HG03342 (cell line): Measurements from ENCODE around the gene JAKMIP1.

Experiments
- ATAC-seq: cut with Tn5 transposase; IDR thresholded peaks from one replicate; pipeline ENCODE4 v1.9.1; 2021; ENCODE audit warnings: mild to moderate bottlenecking, moderate library complexity; ENCODE audit not compliant: unreplicated experiment

JAKMIP1 gene

DNA sequence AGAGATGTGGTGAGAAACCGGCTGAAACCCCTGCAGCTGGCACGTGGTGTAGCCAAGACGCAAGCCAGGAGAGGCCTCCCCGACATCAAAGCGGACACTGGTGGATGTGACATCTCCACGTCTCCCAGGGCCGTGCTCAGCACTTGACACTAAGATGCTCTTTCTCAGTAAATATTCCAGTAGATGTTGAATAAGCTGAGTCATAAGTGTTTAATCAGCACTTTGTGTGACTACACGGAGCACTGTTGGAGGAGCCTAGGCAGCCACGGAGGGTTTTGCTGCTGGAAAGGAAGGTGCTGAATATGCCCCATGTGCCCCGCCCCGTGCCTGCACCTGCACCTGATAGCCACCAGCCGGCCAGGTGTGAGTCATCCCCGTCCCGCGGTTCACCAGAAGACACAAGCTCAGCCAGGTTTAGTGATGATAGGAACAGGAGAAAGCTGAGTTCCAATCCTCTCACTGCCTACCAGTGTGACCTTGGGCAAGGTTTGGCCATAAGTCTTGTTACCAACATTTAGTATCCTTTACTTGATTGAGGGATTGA, 153.1 kb downstream of the JAKMIP1 start:
- ATAC-seq: no peak

DNA sequence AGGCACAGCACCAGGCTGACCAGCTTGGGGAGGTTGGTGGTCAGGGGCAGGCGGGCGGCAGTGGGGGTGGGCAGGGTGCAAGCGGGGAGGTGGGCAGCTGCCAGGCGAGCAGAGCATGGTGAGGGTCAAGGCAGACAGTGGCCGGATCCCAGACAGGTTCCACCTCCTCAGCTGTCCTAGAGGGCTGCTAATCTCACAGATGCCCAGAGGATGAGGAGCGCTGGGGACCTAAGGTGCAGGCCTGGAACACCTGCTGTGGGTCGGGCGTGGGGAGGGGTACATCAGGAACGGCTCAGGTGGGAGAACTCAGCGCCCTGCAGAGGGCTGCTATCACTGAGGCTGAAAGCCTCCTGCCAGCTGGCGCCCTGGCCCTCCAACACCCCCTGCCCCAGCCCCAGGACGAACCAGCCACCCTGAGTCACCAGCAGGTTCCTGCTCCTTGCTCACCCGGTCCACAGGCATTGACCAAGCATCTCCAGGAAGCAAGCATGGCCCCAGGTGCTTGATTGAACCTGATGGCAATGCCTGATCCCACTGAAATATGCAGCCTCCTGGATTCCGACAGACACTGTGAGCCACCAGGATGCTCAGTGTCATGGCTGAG, 153.7 kb downstream of the JAKMIP1 start:
- no peak for ATAC-seq

DNA sequence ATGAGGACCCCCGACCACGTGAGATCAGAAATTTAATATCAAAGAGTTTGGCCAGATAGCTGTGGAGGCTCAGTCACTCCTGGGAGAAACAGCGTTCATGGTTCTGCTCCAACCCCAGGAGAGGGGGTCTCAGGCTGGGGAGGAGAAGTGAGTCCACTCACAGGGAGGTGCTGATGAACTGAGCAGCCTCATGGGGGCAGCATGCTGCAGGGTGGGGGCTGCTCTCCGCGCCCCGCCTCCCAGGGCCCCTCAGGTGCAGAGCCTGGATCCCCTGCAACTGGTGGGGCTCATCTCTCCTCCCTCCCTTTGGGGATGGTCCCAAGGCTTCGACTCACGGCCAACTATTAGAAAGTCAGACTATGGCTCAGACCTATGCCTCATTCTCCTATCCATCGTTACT, 155.5 kb downstream of the JAKMIP1 start:
- ATAC-seq: no peak

DNA sequence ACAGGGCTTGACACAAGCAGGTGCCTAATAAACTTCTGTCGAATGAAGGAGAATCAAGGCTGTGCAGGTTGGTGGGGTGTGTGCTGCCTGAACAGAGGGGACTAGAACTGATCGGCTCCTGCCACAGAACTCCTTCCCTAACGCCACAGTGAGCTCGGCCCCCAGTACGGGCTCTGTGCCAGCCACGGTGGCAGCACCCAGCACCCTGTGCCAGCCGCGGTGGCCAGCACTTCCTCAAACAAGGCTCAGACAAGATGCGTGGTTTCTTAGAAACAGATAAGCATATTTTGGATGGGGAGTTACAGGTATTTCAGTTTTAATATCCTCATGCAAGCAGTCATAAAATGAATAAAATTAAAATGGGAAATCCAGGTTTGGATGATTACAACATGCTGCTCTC, 156.1 kb downstream of the JAKMIP1 start:
- ATAC-seq: no peak

DNA sequence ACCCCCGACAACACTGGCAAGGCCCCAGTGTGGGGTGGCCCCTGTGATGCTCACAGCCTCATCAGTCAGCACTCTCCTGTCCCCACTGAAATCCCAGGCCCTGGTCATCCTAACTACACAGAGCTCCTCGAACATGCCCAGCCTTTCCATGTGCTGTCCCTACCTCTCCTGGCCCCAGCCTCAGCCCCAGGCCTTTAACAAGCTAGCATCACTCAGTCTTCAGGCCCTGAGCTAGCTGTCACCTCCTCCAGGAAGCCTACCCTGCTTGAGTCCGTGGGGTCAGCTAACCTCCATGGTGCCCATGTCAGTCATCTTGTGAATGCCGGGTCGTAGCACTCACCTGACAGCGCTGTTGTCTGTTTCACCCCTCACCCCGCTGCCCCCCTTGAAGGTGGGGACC, 156.5 kb downstream of the JAKMIP1 start:
- ATAC-seq: no peak

DNA sequence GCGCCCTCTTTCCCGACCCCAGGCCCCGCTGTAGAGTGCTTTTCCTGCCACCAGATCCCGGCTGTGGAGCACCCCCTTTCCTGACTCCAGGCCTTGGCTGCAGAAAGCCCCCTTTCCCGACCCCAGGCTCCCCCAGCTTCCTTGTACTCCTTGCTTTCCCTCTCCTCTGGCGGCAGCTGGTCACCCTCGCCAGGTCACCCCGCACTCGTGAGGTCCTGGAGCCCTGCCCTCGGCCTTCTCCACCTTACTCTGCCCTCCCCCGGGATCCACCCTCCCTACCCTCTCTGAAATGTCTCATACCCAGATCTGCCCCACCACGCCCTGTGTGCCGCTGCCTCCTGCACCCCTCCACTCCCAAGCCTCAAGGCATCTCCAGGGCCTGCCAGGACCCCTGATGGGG, 157.2 kb downstream of the JAKMIP1 start:
- ATAC-seq: no peak

DNA sequence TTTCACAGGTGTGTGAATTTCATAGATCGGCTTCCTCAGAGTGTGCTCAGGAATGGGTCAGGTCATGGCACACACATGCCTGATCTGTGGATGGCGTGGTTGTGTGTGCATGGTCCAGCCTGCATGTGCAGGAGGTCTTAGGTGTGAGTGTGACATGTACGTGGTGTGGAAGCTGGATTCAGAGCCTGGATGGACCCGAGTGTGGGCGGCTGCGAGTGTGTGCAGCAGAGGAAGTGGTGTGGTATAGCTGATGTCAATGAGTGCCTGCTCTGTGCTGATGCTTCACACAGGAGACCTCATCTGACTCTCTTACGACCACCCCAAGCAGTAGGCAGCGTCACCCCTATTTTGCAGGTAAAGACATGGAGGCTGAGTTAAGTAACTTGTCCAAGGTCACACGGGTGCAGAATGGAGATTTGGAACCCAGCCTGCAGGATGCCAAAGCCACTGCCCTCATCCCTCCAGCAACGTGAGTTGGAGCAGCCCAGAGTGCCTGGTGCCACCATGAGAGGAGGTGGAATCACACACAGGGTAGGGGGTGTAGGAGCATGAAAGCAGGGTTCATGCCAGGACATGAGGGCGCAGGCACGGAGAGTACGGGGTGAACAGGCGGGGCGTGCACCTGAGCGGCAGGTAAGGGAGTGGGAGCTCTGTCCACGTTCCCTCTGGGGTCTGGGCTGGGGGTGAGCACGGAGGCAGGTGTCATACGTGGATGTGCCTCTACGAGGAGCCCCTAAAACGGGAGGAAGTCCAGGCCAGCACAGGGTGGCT, 157.9 kb downstream of the JAKMIP1 start:
- ATAC-seq: no peak

DNA sequence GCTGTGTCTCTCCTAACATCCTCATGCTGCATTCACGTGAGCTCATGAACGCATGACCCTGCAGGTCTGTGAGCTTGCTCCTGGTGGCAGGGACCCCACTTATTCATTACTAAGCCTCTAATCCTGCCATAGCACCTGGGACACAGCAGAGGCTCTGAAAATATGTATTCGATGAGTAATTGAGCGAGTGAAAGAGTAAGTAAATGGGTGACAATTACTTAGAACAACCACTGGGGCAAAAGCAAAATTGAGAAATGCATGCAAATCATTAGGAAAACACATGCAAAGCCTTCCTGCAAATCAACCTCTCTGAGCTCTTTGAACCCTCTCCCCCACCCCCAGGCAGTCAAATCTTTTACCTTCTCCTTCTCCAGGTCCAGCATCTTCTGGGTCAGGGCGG, 158.5 kb downstream of the JAKMIP1 start:
- ATAC-seq: no peak

DNA sequence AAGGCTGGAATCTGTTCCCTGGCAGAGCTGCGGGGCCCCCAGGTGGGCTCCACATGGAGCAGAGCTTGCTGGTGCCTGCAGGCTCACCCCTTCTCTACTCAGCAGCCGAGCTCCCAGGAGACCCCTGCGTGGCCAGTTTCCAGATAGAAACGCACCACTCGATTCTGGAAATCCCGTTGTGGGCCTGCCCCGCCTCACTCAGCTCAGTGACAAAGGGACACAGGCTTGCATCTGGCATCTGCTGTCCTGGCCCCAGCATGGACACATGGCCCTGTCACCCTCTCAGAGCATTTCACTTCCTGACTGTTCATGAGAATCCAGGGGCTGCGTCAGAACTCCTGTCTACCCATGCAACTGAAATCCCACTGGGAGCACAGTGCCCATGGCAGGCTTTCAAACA, 161.6 kb downstream of the JAKMIP1 start:
- no peak for ATAC-seq

DNA sequence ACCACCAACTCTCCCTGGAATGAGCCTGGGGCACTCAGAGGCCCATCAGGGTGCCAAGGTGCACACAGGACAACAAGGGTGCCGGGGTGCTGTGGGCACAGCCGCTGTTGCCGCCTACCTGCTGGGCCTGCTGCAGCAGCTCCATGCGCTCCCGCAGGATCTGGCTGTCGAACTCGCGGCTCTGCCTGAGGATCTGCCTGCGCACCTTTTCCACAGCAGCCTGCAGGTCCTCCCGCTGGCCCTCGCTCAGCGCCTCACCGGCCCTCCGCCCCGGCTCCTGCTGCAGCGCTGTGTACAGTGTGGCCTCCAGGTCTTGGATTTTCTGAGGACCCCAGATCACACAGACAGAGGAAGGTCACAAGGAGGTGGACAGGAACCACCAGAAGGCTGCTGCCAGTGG, 164.6 kb downstream of the JAKMIP1 start:
- ATAC-seq: no peak

DNA sequence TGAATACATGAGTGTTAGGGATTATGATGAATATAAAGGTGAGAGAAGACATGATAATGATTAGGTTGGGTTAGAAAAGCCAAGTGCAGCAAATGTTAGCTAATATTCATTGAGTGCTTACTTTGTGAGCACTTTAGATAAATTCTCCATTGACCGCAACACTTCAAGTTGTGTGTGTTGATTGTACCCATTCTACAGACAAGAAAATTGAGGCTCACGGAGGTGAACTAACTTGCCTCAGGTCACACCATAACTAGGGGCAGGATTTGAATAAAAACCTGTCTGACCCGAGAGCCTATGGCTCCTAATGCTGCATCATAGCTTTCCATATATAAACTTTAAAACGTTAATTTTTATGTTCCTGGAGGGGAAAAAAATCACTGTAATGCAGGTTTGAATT, 167.0 kb downstream of the JAKMIP1 start:
- ATAC-seq: no peak

DNA sequence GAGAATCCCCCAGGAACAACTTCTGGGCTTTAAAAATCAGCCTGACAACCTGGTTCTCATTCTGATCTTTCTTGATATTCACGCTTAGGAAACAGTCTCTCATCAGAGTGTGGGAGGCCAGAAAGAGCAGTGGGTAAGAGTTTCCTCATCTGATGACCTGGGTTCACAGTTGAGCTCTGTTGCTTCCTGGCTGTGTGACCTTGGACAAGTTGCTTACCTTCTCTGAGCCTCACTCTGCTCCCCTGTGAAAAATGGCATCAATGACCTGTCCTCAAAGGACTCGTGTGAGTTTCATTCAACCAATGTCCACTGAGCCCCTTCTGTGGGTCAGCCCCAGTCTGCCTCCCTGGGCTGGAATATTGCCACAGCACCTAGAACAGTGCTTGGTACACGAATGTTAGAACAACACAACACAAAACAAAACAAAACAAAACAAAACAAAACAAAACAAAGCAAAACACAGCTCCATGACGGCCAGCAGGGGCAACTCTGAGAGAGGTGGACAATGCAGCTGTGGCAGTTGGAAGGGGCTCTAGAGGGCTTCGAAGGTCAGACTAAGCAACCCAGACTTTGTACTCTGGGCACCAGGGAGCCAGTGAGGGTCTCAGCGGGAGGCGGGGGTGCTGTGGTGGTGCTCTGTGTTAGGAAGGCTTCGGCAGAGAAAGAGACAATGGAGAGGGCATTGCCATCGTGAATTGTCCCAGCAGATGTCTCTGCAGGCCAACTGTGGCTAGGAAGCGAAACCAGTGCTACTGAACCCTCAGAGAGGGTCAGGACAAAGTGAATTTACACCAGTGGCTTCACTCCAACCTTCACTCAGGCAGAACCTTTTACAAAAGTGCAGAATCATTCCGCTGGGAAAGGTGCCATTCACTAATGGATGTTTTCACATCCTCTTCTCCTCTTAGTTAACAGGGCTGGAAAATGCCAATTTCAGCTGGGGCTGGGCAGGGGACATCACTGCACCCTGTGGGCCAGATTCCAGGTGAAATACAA, 167.8 kb downstream of the JAKMIP1 start:
- no peak for ATAC-seq

DNA sequence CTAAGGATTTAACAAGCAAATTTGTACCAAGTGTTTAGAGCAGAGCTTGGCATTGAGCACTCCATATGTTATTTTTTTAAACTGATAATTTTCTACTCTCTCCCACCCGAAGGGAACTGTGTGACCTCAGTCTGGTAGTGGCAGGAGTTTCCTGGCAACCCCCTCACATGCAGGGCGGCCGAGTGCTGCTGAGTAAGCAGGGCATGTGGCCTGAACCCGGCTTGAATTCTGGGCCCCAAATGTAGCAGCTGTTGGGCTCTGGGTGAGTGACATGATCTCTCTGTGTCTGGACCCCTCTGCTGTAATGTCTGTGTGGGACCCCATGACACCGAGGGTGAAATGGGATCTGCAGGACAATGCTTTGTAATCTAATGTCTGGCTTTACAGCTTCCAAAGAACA, 168.5 kb downstream of the JAKMIP1 start:
- ATAC-seq: no peak

DNA sequence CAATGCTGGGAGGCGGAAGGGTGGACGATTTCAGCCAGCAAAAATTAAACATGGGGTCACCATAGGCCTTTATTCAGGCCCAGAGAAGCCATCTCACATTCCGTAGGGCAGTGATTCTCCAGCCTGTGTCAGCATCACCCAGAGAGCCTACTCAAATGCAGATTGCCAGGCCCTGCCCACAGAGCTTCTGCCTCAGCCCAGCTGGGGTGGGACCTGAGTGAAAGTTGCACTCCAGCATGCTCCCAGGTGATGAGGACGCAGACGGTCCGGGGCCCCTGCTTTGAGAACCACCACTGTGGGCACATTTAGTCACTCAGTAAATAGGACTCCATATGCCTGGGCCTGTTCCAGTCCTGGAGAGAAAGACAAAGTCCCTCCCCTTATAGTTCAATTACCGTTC, 169.7 kb downstream of the JAKMIP1 start:
- ATAC-seq: no peak

DNA sequence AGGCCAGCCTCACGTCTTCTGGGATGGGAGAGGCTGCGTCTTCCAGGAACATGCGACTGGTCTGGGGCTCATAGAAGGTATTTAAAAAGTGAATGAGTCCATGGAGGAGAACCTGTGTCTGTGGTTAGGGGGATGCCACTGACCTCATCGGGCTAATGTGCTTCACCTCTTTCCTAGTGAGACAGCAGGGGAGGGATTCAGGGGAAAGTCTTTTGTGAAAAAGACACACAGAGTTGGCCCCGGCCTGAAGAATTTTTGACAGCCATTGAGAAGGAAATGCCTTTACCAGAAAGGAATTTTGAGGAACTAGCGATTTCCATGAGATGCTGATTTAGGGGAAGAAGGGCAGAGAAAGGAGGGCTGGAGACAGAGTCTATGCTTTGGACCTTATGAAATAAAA, 171.1 kb downstream of the JAKMIP1 start:
- no peak for ATAC-seq

DNA sequence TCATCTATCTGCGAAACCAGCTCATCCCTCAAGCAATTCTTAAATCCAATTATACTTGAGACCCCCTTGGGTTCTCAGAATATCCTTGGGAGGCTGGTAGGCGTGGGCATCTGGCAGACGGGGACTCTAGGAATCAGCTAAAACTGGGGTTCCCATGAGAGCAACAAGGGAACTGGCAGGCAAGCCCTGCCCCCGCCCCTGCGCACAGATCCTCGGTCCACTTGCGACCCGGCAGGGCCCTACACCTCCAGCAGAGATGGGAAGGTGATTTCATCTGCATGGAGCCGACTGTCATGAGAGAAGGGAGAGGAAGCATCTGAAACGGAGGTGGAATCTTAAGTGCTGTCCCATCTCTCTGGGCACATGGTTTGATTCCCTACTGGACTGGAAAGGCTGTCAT, 172.2 kb downstream of the JAKMIP1 start:
- no peak for ATAC-seq

DNA sequence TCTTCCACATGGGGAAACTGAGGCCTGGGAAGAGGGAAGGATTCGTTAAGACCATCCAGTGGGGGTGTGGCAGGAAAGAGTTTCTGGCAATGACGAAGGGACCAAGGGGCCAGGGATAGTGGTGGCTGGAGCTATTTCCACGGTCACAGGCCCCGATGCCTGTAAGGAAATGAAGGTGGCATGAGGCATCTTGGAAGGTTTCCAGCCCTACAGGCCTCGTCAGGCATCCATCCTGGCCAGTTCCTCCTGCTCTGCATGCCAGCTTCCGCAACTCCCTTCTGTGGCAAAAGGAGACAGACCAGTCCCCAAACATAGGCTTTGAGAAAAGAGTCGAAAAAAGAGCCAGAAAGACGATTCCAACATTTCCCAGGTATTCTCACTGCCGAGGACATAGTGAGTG, 173.0 kb downstream of the JAKMIP1 start:
- no peak for ATAC-seq

DNA sequence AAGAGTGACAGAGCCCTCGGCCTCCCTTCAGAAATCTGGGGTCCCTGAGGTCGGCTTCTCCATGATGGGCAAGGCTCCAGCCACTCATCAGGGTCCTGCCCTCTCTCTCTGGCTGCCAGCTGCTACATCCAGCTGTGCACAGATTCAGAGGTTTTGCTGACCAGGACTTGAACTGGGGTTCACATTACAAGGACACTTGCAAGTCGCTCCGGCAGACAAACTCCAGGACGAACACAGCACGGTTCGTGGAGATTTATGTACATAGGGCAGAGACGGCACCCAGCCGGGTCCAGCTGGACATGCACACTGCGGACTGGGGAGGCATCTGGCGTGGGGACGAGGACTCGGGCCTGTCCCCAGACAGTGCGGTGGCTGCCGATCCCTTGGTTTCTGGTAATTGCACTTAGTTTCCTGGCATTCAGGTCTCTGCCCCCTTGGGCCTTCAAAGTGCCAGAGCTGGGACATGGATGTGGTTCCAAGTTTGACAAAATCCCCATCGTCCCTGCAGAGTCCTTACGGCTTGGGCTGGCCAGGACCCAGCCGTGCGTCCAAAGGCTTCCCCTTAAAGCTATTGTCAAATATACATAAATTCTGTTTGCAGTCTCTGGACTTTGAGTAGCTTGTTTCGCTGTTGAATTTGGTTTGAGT, 175.9 kb downstream of the JAKMIP1 start:
- ATAC-seq: no peak

DNA sequence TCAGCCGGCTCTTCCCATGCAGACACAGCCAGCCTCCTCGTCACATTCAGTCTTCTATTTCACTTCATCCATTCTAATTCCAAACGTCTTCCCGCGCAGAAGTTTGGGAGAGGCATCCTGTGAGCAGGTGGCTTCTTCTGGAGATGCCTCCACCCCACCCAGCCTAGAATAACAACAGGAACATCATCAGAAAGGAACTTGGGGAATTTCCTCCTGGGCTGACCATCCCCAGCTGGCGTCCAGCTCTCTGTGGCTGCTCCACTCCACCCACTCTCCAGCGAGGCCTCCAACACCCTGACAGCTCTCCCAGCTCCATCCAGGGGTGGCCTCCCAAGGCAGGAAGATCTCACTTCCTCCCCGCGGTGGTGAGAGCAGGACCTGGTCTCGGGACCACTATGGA, 176.6 kb downstream of the JAKMIP1 start:
- ATAC-seq: no peak

DNA sequence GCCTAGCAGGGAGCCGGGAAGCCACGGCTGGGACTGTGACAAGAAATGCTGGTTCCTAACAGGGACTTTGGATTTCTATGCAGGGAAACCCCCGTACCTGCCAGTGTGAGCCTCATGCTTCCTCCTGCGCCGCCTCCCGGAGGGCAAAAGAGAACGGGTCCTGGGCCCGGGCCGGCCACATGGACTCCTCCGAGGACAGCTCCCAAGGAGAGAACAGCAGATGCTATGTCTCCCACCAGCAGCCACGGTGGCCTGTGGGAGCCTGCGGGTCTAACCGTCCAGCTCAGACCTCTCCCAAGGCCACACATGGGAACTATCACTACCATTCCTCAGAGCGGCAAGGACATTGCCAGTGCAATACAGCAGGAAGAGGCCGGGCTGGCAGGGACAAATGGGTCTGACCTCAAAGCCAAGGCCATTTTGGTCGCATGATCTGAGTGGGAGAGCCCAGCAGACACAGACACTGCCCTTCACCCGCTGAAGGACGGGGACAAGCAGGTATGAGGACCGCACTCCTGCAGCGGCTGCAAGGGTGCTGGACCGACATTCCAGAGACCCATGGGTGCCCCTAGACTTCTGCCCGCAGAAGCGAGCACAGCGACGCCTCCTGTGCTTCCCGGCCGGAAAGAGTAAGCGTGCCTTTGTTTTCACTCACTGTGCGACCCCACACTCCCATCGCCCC, 177.6 kb downstream of the JAKMIP1 start:
- ATAC-seq: no peak
